Measurements from ENCODE around the gene PLA2G2F. TPM values are rescaled to one million over a fixed set of nuclear protein-coding genes. Genes with fewer than 3 reads are reported as not detected.

Gene PLA2G2F, protein sequence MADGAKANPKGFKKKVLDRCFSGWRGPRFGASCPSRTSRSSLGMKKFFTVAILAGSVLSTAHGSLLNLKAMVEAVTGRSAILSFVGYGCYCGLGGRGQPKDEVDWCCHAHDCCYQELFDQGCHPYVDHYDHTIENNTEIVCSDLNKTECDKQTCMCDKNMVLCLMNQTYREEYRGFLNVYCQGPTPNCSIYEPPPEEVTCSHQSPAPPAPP
- total RNA-seq, result not detected

DNA sequence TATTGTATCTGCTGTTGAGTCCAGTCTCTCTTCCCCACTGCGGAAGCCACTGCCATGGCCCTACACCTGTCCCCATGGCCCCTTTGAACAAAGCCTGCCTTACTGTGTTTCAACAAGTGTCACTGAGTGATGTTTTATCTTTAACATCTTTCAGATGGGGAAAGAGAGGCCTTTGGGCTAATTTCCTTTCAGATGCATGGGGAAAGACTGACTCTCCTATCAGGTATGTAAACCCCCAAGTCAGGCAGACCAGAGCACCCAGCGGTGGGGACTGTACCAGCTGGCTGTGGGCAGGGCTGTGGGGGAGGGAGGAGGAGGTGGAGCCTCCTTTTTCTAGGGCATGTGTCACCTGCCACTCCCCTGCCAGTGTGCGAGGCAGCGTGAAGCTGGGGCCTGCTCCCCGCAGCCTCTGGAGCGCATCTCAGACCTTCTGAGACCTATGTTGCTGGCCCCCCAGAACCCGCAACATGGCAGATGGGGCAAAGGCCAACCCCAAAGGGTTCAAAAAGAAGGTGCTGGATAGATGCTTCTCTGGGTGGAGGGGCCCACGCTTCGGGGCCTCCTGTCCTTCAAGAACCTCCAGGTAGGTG is at the start of gene PLA2G2F:
Gene PLA2G2F (plus strand): TSS at position 363 of the 590 bp plus-strand sequence. CDS start 105 bp downstream, at position 468.
- no peak for ATAC-seq
- peaks cover 11% of the 10 kb centered on the region for H3K27me3 Mint-ChIP-seq
- H3K4me3 Mint-ChIP-seq, result no peak within 1 kb of the TSS
- H3K9me3 Mint-ChIP-seq (ENCODE audit: low read depth), result no peaks in the 10 kb centered on the region
- DNase-seq, result no peak
- H3K4me1 Mint-ChIP-seq, result no peaks in the 10 kb centered on the region
- no peak within 1 kb of the TSS for H3K27ac Mint-ChIP-seq
- CTCF ChIA-PET, result no interaction called here
- no peaks in the 10 kb centered on the region for H3K36me3 Mint-ChIP-seq

DNA sequence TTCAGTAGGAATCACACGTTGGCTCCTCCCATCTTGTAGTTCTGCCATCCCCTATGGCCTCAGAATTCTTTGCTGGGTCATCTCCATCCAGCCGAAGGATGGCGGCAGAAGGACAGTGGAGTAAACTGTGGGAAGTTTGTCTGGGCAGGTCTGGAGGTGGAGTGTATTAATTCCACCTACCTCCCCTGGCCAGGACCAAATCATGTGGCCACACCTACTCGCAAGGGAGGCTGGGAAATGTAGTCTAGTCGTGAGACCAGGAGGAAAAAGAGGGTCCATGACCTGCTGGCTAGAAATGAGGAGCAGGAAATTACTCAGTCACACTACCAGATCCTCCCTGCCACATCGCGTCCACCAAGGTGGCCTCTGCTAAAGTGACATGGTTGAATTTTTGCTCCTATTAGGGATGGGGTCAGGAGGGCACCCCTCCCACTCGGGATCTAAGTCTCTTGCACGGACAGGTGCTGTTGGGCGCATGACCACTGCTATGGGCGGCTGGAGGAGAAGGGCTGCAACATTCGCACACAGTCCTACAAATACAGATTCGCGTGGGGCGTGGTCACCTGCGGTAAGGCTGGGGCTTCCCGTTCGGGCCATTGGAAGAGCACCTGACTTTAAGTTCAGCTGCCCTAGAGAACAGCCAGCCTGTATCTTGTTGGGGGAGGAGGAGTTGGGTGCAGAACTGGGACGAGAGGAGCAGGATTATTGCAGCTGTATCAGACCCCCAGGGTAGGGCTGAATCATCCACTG is 49.6 kb upstream of the PLA2G2F start:
- ATAC-seq, result no peak
- CTCF ChIA-PET, result no interaction called here
- Mint-ChIP-seq H3K27ac (no peak overlapping the region), H3K4me1 (no peaks in the 10 kb centered on the region), H3K36me3 (no peaks in the 10 kb centered on the region), H3K4me3 (no peak overlapping the region), H3K9me3 (ENCODE audit: low read depth) (no peaks in the 10 kb centered on the region), H3K27me3 (peaks cover 34% of the 10 kb centered on the region)
- DNase-seq, result no peak

DNA sequence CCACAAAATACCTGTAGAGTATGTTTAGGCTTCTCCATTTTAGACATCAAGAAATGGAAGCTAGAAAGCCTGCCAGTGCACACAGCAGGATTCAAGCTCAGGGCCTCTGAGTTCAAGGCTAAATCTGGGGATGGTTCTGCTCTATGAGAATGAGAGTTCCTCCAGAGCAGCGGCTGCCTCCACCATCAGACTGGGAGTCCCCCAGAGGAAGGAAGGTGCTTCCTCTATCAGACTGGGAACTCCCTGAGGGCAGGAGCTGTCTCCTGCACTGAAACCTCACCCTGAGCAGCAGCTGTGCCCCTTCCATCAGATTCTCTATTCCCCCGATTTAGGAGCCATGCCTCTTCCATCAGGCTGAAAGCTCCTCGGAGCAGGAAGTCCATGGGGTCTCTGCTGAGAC is 49.0 kb upstream of the PLA2G2F start:
- DNase-seq, result no peak
- Mint-ChIP-seq H3K27me3 (peaks cover 32% of the 10 kb centered on the region), H3K4me3 (no peak overlapping the region), H3K4me1 (no peaks in the 10 kb centered on the region), H3K36me3 (no peaks in the 10 kb centered on the region), H3K9me3 (ENCODE audit: low read depth) (no peaks in the 10 kb centered on the region), H3K27ac (no peak overlapping the region)
- CTCF ChIA-PET, result no interaction called here
- ATAC-seq, result no peak

DNA sequence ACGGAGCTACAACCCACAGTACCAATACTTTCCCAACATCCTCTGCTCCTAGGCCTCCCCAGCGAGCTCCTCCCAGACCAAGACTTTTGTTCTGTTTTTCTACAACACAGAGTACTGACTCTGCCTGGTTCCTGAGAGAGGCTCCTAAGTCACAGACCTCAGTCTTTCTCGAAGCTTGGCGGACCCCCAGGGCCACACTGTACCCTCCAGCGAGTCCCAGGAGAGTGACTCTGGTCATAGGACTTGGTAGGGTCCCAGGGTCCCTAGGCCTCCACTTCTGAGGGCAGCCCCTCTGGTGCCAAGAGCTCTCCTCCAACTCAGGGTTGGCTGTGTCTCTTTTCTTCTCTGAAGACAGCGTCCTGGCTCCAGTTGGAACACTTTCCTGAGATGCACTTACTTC is 48.5 kb upstream of the PLA2G2F start:
- no peaks in the 10 kb centered on the region for H3K36me3 Mint-ChIP-seq
- H3K9me3 Mint-ChIP-seq (ENCODE audit: low read depth), result no peaks in the 10 kb centered on the region
- no peak overlapping the region for H3K4me3 Mint-ChIP-seq
- H3K27ac Mint-ChIP-seq, result no peak overlapping the region
- H3K4me1 Mint-ChIP-seq, result no peaks in the 10 kb centered on the region
- ATAC-seq, result no peak
- DNase-seq, result no peak
- CTCF ChIA-PET, result no interaction called here
- H3K27me3 Mint-ChIP-seq, result peaks cover 32% of the 10 kb centered on the region

DNA sequence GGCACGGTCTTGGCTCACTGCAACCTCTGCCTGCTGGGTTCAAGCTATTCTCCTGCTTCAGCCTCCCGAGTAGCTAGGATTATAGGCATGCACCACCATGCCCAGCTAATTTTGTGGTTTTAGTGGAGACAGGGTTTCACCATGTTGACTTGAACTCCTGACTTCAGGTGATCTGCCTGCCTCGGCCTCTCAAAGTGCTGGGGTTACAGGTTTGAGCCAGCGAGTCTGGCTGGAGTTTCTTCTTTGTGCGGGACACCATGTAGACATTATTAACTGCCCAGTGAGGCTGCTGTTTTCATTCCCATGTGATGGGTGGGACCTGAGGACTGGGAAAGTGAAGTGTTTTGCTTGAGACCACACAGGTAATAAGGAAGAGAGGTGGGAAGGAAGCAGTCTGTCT is 45.8 kb upstream of the PLA2G2F start:
- H3K9me3 Mint-ChIP-seq (ENCODE audit: low read depth), result no peaks in the 10 kb centered on the region
- ATAC-seq (no peak), DNase-seq (no peak)
- H3K27me3 Mint-ChIP-seq, result peaks cover 32% of the 10 kb centered on the region
- no peak overlapping the region for H3K4me3 Mint-ChIP-seq
- no peak overlapping the region for H3K27ac Mint-ChIP-seq
- H3K36me3 Mint-ChIP-seq, result no peaks in the 10 kb centered on the region
- CTCF ChIA-PET, result interaction anchor here (0.6 to 1.5 kb wide), 2 partner anchors 25 to 117 kb away, joined by 3 read pairs; no protein-coding TSS in a partner anchor
- H3K4me1 Mint-ChIP-seq, result no peaks in the 10 kb centered on the region

DNA sequence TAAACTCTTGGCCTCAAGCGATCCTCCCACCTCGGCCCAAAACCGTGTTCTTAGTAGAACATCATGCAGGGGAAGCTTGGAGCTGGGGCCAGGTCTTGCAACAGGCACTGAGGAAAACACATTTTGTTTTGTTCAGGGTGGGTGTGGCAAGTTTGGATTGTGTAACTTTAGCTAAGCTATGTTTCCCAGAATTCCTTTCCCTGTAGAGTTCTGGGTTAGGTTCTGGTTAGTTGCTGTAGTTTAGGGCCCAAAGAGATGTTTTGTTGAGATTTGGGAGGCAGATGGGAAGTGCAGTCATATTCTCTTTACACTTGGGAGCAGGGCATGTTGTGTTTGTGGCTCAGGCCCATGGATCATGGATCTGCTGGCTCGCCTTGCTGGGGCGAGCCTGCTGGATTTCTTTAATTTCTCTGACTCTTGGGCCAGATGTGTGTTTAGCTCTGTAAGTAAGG is 45.2 kb upstream of the PLA2G2F start:
- no peak overlapping the region for H3K27ac Mint-ChIP-seq

DNA sequence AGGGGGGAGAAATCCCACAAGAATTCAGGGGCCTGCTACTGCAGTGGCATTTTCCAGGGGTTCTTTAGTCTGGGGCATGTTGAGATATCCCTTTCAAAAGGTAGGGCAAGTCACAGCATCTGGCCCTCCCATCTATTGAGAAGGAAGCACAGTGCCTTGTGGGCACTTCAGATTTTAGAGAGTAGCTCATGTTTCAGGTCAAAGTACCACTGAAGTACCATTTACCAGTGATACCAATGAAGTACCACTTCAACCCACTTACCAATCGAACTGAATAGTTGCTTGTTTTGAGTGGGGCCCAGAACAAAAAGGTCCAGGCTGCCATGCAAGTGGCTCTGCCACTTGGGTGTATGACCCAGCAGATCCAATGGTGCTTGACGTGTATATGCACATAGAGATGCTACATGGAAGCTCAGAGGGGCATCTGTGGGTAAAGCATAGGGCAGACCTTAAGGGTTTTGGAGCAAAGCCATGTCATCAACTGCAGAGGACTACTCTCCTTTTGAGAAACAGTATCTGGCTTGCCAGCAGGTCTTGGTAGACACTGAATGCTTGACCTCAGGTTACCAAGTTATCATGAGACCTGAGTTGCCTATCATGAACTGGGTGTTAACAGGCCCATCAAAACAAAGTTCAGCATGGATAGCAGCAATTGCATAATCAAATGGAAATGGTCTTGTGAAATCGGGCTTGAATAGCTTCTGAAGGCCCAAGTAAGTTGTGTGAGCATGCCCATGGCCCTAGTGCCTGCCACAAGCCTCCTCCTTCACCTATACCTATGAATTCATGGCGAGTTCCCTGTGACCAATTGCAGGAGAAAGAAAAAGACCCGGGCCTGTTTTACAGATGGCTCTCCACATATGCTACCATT is 43.3 kb upstream of the PLA2G2F start:
- CTCF ChIA-PET, result no interaction called here
- DNase-seq, result no peak
- Mint-ChIP-seq H3K36me3 (no peaks in the 10 kb centered on the region), H3K4me1 (no peaks in the 10 kb centered on the region), H3K4me3 (no peak overlapping the region), H3K27ac (no peak overlapping the region), H3K27me3 (peaks cover 28% of the 10 kb centered on the region), H3K9me3 (ENCODE audit: low read depth) (no peaks in the 10 kb centered on the region)
- no peak for ATAC-seq

More for the DNA sequence above, 45.2 kb upstream of the PLA2G2F start:
- Mint-ChIP-seq H3K9me3 (ENCODE audit: low read depth) (no peaks in the 10 kb centered on the region), H3K36me3 (no peaks in the 10 kb centered on the region), H3K27me3 (peaks cover 32% of the 10 kb centered on the region), H3K4me1 (no peaks in the 10 kb centered on the region), H3K4me3 (no peak overlapping the region)
- ATAC-seq, result no peak
- no peak for DNase-seq
- CTCF ChIA-PET, result interaction anchor here (0.6 kb wide), 1 partner anchor 117 kb away, joined by 3 read pairs; no protein-coding TSS in a partner anchor

DNA sequence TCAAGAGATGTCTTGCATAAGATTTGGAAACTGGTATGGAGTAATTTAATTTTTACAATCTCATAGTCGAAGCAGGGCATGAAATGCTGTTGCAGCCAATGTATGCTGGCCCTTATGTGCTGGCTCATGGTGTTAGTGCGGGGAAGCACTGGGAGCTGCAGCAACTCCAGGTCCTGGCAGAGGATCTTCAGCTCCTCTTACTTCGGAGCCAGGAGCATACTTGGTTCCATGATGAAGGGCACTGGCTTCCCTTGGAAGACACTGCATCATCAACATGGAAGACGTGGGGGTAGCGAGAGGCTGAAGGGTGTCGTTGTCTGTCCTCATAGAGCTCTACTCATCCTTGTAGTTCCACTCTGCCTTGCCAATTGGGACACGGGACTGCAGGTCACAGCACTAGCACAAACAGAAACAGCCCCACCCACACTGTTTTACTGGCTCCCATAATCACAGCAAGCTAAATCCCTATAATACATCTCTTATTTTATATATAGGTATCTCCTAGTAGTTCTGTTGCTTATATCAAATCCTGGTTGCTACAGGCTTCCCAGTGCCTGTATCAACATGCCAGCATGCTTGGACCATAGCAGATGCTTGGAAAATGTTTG is 42.2 kb upstream of the PLA2G2F start:
- no peaks in the 10 kb centered on the region for H3K9me3 Mint-ChIP-seq (ENCODE audit: low read depth)
- no peaks in the 10 kb centered on the region for H3K36me3 Mint-ChIP-seq
- H3K27me3 Mint-ChIP-seq, result peaks cover 17% of the 10 kb centered on the region
- peaks cover 1% of the 10 kb centered on the region for H3K4me1 Mint-ChIP-seq
- no peak overlapping the region for H3K27ac Mint-ChIP-seq
- CTCF ChIA-PET, result no interaction called here
- ATAC-seq, result no peak
- no peak overlapping the region for H3K4me3 Mint-ChIP-seq
- no peak for DNase-seq

DNA sequence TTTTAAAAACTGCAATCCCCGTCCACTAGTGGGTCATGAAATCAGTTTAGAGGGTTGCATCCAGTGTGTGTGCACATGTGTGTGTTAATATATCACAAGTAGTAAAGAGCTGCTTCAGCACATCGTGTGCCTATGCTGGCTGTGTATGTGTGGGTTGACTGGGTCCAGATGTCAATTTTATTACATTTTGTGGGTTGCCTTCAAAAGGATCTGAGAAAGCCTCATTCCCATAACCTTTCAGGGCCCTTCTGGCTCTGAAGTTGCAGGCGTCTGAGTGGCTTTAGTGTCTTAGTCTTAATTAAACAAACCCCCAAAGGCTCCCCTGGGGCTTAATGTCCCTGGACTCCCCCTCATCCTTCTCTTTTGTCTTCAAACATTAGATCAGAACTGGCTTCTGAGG is 39.6 kb upstream of the PLA2G2F start:
- no peaks in the 10 kb centered on the region for H3K36me3 Mint-ChIP-seq
- peaks cover 3% of the 10 kb centered on the region for H3K4me1 Mint-ChIP-seq
- H3K27ac Mint-ChIP-seq, result no peak overlapping the region
- H3K4me3 Mint-ChIP-seq, result no peak overlapping the region
- H3K9me3 Mint-ChIP-seq (ENCODE audit: low read depth), result no peaks in the 10 kb centered on the region
- peaks cover 9% of the 10 kb centered on the region for H3K27me3 Mint-ChIP-seq
- ATAC-seq (no peak), DNase-seq (no peak)
- CTCF ChIA-PET, result no interaction called here

DNA sequence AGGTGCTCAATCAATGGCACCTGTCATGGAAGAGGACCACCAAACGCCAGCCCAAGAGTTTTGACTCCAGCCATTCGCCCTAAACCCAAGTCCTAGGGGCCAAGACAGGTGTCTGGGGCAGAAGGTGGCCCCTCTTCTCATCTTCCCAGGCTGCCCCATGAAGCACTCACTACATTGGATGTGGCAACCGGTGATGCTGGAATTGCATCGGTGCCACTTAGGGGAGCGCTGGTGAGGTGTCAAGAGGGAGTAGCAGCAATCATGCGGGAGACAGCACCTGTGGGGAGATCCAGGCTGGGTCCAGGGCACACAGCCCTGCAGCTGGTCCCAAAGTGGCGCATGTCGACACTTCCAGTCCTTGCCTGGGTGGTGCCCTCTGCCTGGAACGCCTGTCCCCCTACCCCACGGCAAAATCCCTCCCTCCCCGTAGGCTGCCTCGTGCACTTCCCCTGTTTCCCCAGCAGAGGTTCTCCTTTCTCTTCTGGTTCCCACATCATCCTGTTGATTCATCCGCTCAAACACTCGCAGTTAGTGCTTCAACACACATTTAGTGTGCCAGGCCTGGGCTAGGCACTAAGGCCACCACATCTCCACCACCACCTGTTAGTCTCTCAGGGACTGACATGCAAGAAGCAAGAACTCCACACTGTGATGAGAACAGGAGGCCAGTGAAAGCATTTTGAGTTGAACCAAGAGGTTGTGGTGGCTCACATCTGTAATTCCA is 38.3 kb upstream of the PLA2G2F start:
- ATAC-seq (peak; percentile 67), DNase-seq (peak; percentile 43)
- H3K36me3 Mint-ChIP-seq, result no peaks in the 10 kb centered on the region
- H3K4me3 Mint-ChIP-seq, result no peak overlapping the region
- peaks cover 3% of the 10 kb centered on the region for H3K4me1 Mint-ChIP-seq
- no peak overlapping the region for H3K27ac Mint-ChIP-seq
- no peaks in the 10 kb centered on the region for H3K9me3 Mint-ChIP-seq (ENCODE audit: low read depth)
- peaks cover 10% of the 10 kb centered on the region for H3K27me3 Mint-ChIP-seq
- CTCF ChIA-PET, result interaction anchor here (1.0 to 1.4 kb wide), 2 partner anchors 92 to 183 kb away, joined by 3 to 4 read pairs; no protein-coding TSS in a partner anchor

DNA sequence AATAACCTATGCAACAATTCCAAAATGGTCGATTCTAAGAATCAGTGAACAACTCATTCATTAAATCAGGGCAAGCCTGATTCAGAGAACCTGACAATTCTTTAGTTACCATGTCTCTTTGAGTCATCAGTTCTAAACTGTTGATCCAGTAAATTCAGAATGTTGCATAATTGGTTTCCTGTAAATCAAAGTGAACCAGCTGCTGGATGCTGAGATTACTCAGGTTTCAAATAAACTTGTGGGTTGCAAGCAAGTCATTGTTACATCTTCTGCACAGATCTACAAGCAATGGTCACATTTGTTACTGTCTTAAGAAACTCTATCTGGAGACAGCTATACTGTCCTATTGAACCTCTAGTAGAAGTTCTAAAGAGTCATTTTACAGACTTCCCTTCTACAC is 36.2 kb upstream of the PLA2G2F start:
- Mint-ChIP-seq H3K27me3 (peaks cover 17% of the 10 kb centered on the region), H3K4me1 (peaks cover 3% of the 10 kb centered on the region), H3K9me3 (ENCODE audit: low read depth) (no peaks in the 10 kb centered on the region), H3K27ac (no peak overlapping the region), H3K36me3 (no peaks in the 10 kb centered on the region), H3K4me3 (no peak overlapping the region)
- ATAC-seq (no peak), DNase-seq (no peak)
- CTCF ChIA-PET, result no interaction called here

DNA sequence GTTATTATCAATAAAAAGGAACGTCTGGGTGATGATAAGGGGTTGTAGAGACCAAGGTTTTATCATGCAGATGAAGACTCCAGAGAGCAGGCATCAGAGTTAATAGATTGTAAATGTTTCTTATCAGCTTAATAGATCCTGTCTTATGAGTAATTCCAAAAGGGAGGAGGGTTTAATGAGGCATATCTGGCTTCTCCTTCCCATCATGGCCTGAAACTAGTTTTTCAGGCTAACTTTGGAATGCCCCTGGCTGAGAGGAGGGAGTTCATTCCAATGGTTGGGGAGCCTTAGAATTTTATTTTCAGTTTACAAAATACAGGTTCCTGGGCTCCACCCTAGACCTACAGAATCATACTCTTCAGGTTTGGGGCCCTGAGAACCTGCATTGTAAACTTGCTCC is 33.3 kb upstream of the PLA2G2F start:
- H3K27ac Mint-ChIP-seq, result no peak overlapping the region
- ATAC-seq (no peak), DNase-seq (no peak)
- peaks cover 24% of the 10 kb centered on the region for H3K27me3 Mint-ChIP-seq
- no peak overlapping the region for H3K4me3 Mint-ChIP-seq
- no peaks in the 10 kb centered on the region for H3K9me3 Mint-ChIP-seq (ENCODE audit: low read depth)
- no peaks in the 10 kb centered on the region for H3K36me3 Mint-ChIP-seq
- CTCF ChIA-PET, result no interaction called here
- peaks cover 3% of the 10 kb centered on the region for H3K4me1 Mint-ChIP-seq

Data from activated CD8-positive, alpha-beta memory T cell treated with anti-CD3 and anti-CD28 coated beads, Interleukin-2, amount 10 ng/mL, durations not matched to agents 7 days and 5 days (primary cell).